ENCODE data around the gene C2CD5. TPM values are rescaled to one million over a fixed set of nuclear protein-coding genes. Genes with fewer than 3 reads are reported as not detected.

The C2CD5 gene
- total and polyA plus RNA-seq, 2 of the 13 experiments (the other 11 are each of a cell fraction or from before 2014, with no cell fraction given): 12.6 to 14.6 TPM

- no TSS peak for BruUV-seq (replicated peaks)
- H3K4me2 ChIP-seq (ENCODE audit: low read depth, low read length): no peak overlapping the region
- FAIRE-seq (no peak), DNase-seq (ENCODE audit: low spot score) (no peak), ATAC-seq (no peak)
- no peaks in the 10 kb centered on the region for H3K27me3 ChIP-seq (ENCODE audit: control insufficient read depth in 1 of 2, insufficient read depth in 2 of 2, low read length in 2 of 2)
- WGBS (ENCODE audit: low lambda C conversion rate): 98% methylated on average over 2 of the region's 2 CpGs
- no peak overlapping the region for H3K9ac ChIP-seq (ENCODE audit: insufficient read depth, low read depth, low read length)
- H3K4me3 ChIP-seq (replicated peaks in 1 of 3; ENCODE audit: insufficient read depth in 1 of 3, low read depth in 2 of 3, low read length in 3 of 3): no peak overlapping the region
- no peaks in the 10 kb centered on the region for H3K9me3 ChIP-seq (ENCODE audit: low read length)
- peaks cover 0 to 2% of the 10 kb centered on the region in 2 experiments; a peak in 3 of 5 replicates for H3K36me3 ChIP-seq (replicated peaks in 1 of 2; ENCODE audit: control insufficient read depth in 1 of 2, insufficient read depth in 2 of 2, low read length in 2 of 2)
- H3K79me2 ChIP-seq (ENCODE audit: insufficient read depth, low read length): no peaks in the 10 kb centered on the region
- H4K20me1 ChIP-seq (ENCODE audit: insufficient read depth, low read length): no peaks in the 10 kb centered on the region
- H3K4me1 ChIP-seq (ENCODE audit: insufficient read depth, low read length): no peaks in the 10 kb centered on the region
- TF ChIP-seq DNMT3B (CRISPR knock-in tag; conservative IDR thresholded peaks at IDR 0.05) (no peak), ZBTB37 (CRISPR knock-in tag; IDR thresholded peaks at IDR 0.05) (no peak), NR1H2 (CRISPR knock-in tag; IDR thresholded peaks at IDR 0.05; ENCODE audit: borderline replicate concordance, low read depth) (no peak), ZNF891 (CRISPR knock-in tag; IDR thresholded peaks at IDR 0.05) (no peak), ZNF230 (CRISPR knock-in tag; IDR thresholded peaks at IDR 0.05) (no peak), MXD3 (CRISPR knock-in tag; IDR thresholded peaks at IDR 0.05) (no peak), ZNF879 (CRISPR knock-in tag; IDR thresholded peaks at IDR 0.05) (no peak), REXO4 (CRISPR knock-in tag; IDR thresholded peaks at IDR 0.05; ENCODE audit: borderline replicate concordance) (no peak), ZMAT3 (CRISPR knock-in tag; conservative IDR thresholded peaks at IDR 0.05) (no peak), DZIP1 (CRISPR knock-in tag; IDR thresholded peaks at IDR 0.05) (no peak), MZF1 (CRISPR knock-in tag; IDR thresholded peaks at IDR 0.05; ENCODE audit: borderline replicate concordance) (no peak)
- POLR2A ChIA-PET: interaction anchor here (1.4 kb wide), 1 partner anchor 13 kb away, joined by 5 read pairs; the partner anchor contains the start of gene C2CD5
- no peak overlapping the region for H2AFZ ChIP-seq (ENCODE audit: low read length)
- CTCF ChIA-PET (ENCODE audit: low intra/inter-chr PET ratio, low total read pairs): no interaction called here
- no peak overlapping the region for H3K27ac ChIP-seq (ENCODE audit: extremely low read length, insufficient read depth, low read length)
- in situ Hi-C loops (cut with HindIII; ENCODE audit: extremely low pct_ligation_motif_present, low pct_unique_long_range_greater_than_20kb) (no loop called here), intact Hi-C loops (cut with micrococcal nuclease; ENCODE audit: unreplicated experiment) (no loop called here)
Measured at GRCh38 chr12:22531205-22531604, 13.1 kb downstream of the C2CD5 start.
